ENCODE data around the gene ZP1. TPM values are rescaled to one million over a fixed set of nuclear protein-coding genes. Genes with fewer than 3 reads are reported as not detected.

ZP1 gene
- total RNA-seq, 3 donors from 2014 or later (not counting 1 experiment from before 2014, with no cell fraction given): 0.35 TPM; not detected in 2

- peaks cover 9% of the 10 kb centered on the region for H3K4me1 ChIP-seq (ENCODE audit: control insufficient read depth, insufficient read depth, low read length)
- H3K36me3 Mint-ChIP-seq: peaks cover 5% of the 10 kb centered on the region
- H3K4me3 Mint-ChIP-seq: no peak overlapping the region
- no peaks in the 10 kb centered on the region for H3K9me3 ChIP-seq (ENCODE audit: control insufficient read depth, insufficient read depth, low read length)
- intact Hi-C loops (cut with micrococcal nuclease): no loop called here
- H3K27ac Mint-ChIP-seq: no peak overlapping the region
- TF ChIP-seq CTCF (IDR thresholded peaks at IDR 0.05): no peak
- peaks cover 0 to 4% of the 10 kb centered on the region in 2 donors for H3K4me1 Mint-ChIP-seq
- no peak overlapping the region for H3K27ac ChIP-seq (ENCODE audit: low read length)
- peaks cover 11% of the 10 kb centered on the region for H3K36me3 ChIP-seq (ENCODE audit: control insufficient read depth, insufficient read depth, low read length)
- H3K27me3 Mint-ChIP-seq (ENCODE audit: low read depth in 2 of 2): peaks cover 0 to under 1% of the 10 kb centered on the region in 2 donors
- no peaks in the 10 kb centered on the region for H3K9me3 Mint-ChIP-seq
- H3K27me3 ChIP-seq (ENCODE audit: control insufficient read depth, insufficient read depth, low read length): no peaks in the 10 kb centered on the region
- ATAC-seq (no peak), DNase-seq (no peak)
- H3K4me3 ChIP-seq (ENCODE audit: low read length): no peak overlapping the region
- 92% methylated on average over 13 of the region's 13 CpGs for WGBS (ENCODE audit: insufficient coverage)
Observed at GRCh38 chr11:60874421-60875365, 7.4 kb downstream of the ZP1 start.

- TF ChIP-seq CTCF (IDR thresholded peaks at IDR 0.05): no peak
- Histone ChIP-seq H3K9me3 (ENCODE audit: control insufficient read depth, insufficient read depth, low read length) (no peaks in the 10 kb centered on the region), H3K4me3 (ENCODE audit: low read length) (no peak overlapping the region), H3K27me3 (ENCODE audit: control insufficient read depth, insufficient read depth, low read length) (no peaks in the 10 kb centered on the region), H3K4me1 (ENCODE audit: control insufficient read depth, insufficient read depth, low read length) (peaks cover 9% of the 10 kb centered on the region), H3K27ac (ENCODE audit: low read length) (no peak overlapping the region), H3K36me3 (ENCODE audit: control insufficient read depth, insufficient read depth, low read length) (peaks cover 17% of the 10 kb centered on the region)
- no peak for ATAC-seq
- Mint-ChIP-seq H3K36me3 (peaks cover 5% of the 10 kb centered on the region), H3K9me3 (no peaks in the 10 kb centered on the region), H3K27me3 (ENCODE audit: low read depth in 2 of 2) (no peaks in the 10 kb centered on the region), H3K4me1 (peaks cover 0 to 5% of the 10 kb centered on the region in 2 donors), H3K4me3 (no peak overlapping the region), H3K27ac (no peak overlapping the region)
- WGBS (ENCODE audit: insufficient coverage): 96% methylated on average over 7 of the region's 7 CpGs
- DNase-seq: no peak
- intact Hi-C loops (cut with micrococcal nuclease): no loop called here
Observed at GRCh38 chr11:60875366-60876167, 8.2 kb downstream of the ZP1 start.

GRCh38 chr11:60876168-60876485 is 8.8 kb downstream of the ZP1 start:
- Histone ChIP-seq H3K27ac (ENCODE audit: low read length) (no peak overlapping the region), H3K36me3 (ENCODE audit: control insufficient read depth, insufficient read depth, low read length) (peaks cover 22% of the 10 kb centered on the region), H3K4me1 (ENCODE audit: control insufficient read depth, insufficient read depth, low read length) (peaks cover 6% of the 10 kb centered on the region), H3K9me3 (ENCODE audit: control insufficient read depth, insufficient read depth, low read length) (no peaks in the 10 kb centered on the region), H3K27me3 (ENCODE audit: control insufficient read depth, insufficient read depth, low read length) (no peaks in the 10 kb centered on the region), H3K4me3 (ENCODE audit: low read length) (no peak overlapping the region)
- Mint-ChIP-seq H3K36me3 (peaks cover 5% of the 10 kb centered on the region), H3K27me3 (ENCODE audit: low read depth in 2 of 2) (no peaks in the 10 kb centered on the region), H3K4me1 (peaks cover 0 to 5% of the 10 kb centered on the region in 2 donors), H3K4me3 (no peak overlapping the region), H3K27ac (no peak overlapping the region), H3K9me3 (no peaks in the 10 kb centered on the region)
- ATAC-seq (no peak), DNase-seq (no peak)
- TF ChIP-seq CTCF (IDR thresholded peaks at IDR 0.05): no peak
- 95% methylated on average over 2 of the region's 2 CpGs for WGBS (ENCODE audit: insufficient coverage)
- intact Hi-C loops (cut with micrococcal nuclease): no loop called here

Data from natural killer cell (primary cell).